HG03520 (cell line): ENCODE data around the gene CYP4F8.

Source experiments
- ATAC-seq: cut with Tn5 transposase; IDR thresholded peaks from one replicate; pipeline ENCODE4 v1.9.1; 2021; ENCODE audit warnings: mild to moderate bottlenecking, moderate library complexity; ENCODE audit not compliant: unreplicated experiment

Gene CYP4F8

DNA sequence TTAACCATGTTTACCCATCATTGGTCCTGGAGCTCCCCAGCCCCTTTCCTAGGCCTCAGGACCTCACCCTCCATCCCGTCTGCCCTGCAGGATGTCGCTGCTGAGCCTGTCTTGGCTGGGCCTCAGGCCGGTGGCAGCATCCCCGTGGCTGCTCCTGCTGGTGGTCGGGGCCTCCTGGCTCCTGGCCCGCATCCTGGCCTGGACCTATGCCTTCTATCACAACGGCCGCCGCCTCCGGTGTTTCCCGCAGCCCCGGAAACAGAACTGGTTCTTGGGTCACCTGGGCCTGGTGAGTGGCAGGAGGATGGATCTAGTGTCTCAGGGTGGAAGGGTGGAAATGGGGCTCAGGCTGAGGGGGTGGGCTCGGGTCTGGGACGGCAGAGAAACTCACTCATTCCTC is 508 bp downstream of the CYP4F8 start:
- no peak for ATAC-seq

DNA sequence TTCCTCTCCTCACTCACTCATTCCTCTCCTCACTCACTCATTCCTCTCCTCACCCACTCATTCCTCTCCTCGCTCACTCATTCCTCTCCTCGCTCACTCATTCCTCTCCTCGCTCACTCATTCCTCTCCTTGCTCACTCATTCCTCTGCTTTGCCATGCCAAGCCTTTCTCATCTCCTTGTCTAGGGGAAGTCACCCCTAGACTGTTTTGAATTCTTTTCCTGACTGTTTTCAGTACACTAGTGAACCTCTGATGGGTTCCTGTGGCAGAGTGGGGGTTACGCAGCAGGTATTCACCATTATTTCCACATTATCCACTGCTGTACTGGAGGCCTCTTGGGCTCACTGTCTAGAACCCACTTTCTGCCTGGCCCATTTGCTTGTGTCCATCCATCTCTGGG is 1.2 kb downstream of the CYP4F8 start:
- ATAC-seq: no peak

DNA sequence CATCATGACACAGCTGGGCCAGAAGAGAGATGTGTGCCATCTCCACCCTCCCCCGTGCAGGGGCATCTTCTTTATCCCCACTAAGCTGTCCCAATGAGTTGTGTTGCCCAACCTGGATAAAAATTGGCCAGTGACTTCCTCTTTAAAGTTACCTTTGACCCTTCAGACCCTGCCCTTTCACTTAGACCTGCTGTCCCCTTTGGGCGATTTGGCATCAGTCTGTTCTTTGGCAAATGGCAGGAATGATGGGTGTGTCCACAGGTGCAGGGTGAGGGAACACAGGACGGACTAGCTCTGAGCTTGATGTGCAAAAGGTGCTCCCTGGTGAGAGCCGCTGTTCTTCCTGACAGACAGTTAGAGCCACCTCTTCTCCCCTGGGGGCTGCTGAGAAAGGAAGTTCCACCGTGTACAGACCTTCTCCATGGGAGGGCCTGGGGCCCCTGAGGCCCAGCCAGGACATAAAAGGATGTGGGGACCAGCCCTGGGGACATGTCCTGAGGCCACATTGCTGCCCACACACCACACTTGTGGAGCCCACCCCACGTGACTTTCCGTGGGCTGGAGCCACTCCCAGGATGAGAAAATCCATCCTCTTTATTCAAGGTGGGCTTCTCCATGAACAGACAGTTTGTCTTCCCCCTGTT is 1.7 kb downstream of the CYP4F8 start:
- ATAC-seq: no peak

DNA sequence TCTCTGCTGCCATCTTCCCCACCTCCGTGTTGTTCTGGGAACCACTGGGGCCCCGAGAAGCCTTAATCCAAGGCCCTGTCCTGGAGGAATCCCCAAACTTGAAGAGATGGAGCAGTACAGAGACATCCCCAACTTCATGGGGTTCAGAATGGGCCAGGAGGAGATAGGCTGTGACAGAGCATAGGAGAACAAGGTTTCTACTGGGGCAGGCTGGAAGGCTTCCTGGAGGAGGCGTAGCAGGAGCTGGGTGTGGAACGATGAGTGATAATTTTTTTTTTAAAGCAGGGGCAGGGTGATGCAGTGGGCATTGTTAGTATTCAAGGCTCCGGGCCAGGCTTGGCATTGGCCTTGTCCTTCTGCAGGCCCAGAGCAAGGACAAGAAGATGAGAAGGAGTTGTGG is 3.3 kb downstream of the CYP4F8 start:
- no peak for ATAC-seq

DNA sequence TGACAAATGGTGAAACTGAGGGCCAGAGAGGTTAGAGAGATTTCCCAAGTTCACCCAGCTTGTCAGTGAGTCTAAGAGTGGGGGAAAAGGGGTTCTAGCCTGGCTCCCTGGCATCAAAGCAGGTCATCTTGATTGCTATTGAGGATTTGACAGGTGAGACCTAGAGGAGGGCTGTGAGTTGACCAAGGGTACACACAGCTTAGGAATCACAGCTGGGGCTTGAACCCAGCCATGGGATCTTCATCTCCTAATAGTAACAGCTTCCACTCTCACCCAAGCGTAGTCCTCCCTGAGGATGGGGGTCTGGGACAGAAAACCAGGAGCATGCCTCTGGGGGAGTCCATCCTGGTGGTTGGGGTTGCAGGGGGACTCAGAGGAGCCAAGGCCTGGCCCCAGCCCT is 6.8 kb downstream of the CYP4F8 start:
- ATAC-seq: no peak

DNA sequence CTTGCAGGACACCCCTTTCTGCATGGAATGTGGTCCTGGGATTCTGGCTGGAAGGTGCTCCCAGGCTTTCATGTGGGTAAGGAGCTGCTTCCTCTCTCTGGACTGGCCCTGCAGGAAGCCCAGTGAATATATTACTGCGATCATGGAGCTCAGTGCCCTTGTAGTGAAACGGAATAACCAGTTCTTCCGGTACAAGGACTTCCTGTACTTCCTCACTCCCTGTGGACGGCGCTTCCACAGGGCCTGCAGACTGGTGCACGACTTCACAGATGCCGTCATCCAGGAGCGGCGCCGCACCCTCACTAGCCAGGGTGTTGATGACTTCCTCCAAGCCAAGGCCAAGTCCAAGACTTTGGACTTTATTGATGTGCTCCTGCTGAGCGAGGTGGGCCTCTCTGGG is 8.0 kb downstream of the CYP4F8 start:
- no peak for ATAC-seq

DNA sequence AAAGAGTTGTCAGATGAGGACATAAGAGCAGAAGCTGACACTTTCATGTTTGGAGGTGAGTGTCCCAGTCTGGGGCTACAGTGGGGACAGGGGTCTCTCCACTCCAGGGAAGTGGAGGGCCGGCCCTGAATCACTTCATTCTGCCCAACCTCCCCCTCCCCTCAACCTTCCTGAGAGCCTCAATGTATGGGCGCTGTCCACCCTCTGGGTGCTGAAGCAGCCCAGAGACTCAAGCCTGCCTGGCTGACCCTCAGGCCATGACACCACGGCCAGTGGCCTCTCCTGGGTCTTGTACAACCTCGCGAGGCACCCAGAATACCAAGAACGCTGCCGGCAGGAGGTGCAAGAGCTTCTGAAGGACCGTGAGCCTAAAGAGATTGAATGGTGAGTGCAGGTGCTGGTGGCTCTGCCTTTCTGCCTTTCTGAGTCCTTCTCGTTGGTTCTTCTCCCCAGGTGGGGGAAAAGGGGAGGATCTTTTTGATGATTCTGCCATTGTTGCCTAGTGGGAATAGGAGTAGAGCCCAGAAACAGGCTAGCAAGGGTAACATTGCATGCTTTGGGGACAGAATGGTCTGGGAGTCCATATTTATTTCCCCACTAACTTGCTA is 8.8 kb downstream of the CYP4F8 start:
- ATAC-seq: no peak

DNA sequence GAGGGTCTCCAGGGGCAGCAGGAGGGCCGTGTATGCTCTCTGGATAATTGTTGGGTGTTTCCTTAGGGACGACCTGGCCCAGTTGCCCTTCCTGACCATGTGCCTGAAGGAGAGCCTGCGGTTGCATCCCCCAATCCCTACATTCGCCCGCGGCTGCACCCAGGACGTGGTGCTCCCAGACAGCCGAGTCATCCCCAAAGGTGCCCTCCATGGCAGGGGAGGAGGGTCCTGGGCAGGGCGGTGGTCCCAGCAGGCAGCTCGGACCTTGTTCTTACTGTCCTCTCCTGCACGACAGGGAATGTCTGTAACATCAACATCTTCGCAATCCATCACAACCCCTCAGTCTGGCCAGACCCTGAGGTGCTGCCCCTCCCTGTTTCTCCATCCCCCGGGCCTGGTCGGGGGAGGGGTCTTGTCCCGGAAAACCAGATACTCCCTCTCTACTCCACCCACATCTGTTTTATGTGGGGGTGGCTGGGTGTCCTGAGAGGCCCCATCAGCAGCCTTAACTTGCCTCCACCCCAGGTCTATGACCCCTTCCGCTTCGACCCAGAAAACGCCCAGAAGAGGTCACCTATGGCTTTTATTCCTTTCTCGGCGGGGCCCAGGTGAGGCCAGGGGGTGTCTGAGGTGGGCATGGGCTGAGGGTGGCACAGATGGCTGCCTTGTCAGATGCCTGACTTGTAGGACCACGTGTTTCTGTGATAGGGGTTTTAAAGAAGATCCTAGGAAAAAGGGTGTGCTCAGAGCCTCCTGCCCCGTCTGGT is 13.4 kb downstream of the CYP4F8 start:
- ATAC-seq: no peak

DNA sequence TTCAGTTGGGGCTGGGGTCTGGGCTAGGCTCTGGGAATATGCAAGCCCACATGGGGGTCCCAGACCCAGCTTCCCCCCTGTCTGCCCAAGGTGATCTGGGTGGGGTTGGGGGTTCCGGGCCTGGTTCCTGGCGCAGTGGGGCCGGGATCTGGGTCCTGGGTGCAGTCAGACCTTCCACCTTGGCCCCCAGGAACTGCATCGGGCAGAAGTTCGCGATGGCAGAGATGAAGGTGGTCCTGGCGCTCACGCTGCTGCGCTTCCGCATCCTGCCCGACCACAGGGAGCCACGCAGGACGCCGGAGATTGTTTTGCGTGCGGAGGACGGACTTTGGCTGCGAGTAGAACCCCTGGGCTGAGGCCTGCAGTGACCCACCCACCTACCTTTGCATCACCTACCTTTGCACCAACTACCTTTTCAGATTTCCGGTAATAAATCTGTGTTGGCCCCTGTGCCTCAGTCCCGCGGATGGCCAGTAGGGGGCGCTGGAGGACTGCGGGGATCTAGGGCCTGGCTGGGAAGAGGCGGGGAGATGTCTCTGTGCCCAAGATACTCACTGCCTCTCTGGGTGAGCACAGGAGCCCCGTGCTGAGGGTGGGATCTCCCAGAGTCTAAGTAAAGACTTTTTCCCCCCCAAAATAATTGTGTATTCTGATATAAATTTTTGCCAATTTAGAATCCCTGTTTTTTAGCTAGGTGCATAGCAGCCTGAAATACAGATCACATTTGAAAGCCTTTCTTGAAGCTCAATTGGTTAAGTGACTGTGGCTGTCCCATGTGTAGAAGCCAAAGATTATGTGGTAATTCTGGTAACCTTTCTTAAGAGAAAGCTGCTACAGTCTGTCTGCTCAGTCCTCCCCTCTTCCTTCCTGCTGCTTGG is 14.2 kb downstream of the CYP4F8 start:
- no peak for ATAC-seq

DNA sequence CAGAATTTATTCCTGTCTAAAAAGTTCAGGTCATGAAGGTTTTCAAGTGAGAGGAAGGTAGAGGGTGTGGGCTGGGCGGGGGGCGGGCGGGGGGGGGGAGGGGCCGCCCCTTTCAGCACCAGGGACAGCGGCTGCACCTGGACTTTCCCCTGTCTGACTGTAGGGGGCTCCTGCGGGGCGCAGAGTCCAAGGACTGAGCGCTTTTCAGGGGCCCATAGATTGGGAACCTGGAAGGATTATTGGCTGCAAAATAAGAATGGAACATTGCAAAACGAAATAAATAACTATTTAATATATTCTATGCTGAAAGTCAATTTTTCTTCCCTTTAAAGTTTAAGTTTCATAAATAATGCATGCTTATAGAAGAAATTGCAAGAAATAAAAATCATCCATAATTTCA is 16.8 kb downstream of the CYP4F8 start:
- ATAC-seq: no peak

DNA sequence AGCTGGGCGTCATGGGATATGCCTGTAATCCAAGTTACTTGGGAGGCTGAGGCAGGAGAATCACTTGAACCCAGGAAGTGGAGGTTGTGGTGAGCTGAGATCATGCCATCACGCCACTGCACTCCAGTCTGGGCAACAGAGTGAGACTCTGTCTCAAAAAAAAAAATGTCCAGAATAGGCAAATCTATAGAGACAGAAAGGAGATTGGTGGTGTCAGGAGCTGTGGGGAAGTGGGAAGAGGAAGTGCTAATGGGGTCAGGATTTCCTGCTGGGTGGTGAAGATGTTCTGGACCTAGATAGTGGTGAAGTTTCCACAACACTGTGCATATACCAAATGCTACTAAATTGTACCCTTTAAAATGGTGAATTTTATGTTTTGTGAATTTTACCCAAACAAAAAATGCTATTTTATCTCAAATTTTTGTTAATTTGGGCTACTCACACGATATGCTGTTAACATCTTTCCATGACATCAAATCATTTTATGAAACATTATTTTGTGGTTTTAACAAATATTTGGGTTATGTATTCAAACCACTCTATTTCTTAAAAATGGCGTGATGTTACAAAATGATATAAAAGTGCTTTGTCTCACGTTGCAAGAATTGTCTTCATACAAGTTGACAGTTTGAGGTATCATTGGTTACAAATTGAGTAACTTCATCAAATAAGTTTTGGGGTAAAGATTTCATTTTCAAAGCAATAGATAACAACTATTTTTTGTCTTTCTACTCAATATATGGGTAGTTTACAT is 18.2 kb downstream of the CYP4F8 start:
- no peak for ATAC-seq

DNA sequence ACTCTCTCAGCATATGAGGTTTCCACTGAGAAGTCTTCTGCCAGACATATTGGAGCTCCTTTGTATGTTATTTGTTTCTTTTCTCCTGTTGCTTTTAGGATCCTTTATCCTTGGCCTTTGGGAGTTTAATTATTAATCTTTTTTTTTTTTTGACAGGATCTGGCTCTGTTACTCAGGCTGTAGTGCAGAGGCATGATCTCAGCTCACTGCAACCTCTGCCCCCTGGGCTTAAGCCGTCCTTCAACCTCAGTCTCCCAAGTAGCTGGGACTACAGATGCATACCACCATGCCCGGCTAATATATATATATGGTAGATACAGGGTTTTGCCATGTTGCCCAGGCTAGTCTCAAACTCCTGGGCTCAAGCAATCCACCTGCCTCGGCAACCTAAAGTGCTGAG is 19.1 kb downstream of the CYP4F8 start:
- ATAC-seq: no peak

DNA sequence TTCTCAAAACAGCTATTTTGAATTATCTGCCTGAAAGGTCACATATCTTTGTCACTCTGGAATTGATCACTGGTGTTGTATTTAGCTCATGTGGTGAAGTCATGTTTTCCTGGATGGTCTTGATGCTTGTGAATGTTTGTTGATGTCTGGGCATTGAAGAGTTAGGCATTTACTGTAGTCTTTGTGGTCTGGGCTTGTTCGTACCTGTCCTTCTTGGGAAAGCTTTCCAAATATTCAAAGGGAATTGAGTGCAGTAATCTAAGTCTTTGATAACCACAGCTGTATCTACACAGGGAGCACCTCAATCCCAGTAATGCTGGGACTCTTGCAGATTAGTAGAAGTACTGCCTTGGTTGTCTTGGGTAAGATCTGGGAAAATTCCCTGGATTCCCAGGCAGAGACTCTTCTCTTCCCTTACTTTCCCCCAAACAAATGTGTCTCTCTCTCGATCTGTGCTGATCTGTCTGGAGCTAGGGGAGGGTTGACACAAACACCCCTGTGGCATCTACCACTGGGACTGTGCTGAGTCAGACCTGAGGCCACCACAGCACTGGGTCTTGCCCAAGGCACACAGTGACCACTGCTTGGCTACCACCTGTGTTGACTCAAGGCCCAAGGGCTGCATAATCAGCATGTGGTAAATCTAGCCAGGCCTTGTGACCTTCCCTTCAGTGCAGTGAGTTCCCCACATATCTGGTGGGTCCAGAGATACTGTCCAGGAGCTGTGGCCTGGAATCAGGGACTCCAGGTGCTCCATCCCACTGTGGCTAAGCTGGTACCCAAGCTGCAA is 20.2 kb downstream of the CYP4F8 start:
- no peak for ATAC-seq

DNA sequence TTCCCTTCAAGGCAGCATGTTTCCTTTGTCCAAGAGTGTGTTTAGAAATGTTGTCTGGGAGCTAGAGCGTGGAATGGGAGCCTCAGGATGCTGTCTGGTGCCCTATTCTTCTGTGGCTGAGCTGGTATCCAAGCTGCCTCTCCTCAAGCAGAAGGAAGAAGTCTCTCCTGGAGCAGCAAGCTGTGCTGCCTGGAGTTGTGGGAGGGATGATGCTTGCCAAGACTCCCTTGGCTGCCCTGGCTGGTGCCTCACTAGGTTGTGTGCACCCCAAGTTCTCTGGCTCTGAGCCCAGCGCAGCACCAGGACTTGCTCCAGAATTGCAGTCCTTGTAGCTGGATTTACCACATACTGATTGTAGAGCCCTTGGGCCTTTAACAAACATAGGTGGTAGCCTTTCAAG is 21.0 kb downstream of the CYP4F8 start:
- ATAC-seq: no peak

DNA sequence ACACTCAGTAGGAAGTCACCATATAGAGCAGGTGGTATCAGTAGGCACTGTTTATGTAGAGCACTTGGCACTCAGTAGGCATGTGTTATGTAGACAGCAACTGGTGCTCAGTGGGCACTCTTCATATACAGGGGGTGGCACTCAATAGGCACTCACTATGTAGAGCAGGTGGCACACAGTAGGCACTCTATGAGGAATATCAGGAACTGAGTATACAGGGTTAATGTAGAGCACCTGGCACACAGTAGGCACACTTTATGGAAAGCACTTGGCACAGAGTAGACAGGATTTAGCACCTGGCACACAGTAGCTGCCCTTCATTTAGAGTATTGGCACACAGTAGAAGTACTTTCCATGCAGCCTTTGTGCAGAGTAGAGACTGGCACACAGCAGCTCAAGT is 24.6 kb downstream of the CYP4F8 start:
- no peak for ATAC-seq

DNA sequence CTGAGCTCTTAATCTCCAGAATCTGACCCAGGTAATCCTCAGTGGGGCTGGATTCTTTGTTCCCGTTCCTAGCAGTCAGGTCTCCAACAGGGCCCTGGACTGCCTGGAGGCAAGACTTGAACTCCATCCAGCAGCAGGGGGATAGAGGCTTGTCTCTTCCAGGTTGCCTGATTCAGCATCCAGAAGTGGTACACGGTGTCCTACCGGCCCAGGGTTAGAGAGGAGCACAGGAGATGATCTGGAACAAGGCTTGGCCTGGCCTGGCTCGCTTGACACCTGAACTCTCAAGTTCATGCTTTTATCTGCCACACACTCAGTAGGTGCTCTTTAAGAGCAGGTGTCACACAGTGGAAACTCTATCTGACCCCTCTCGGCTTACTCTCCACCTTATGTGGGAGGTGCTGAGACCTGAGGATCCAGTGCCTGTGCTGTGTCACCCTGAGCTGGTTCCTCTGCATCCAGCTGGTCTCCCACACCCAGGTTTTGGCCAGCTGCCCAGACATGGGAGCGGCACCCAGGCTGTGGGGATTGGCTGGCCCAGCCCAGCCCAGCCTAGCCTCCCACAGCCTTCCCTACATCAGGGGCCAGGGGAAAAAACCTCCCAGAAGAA is 25.4 kb downstream of the CYP4F8 start, which contains the start of gene CYP4F3:
Gene CYP4F3 (plus strand): TSS at position 604 of the 610 bp plus-strand sequence. CDS start 519 bp downstream, outside the sequence.
- no peak for ATAC-seq

DNA sequence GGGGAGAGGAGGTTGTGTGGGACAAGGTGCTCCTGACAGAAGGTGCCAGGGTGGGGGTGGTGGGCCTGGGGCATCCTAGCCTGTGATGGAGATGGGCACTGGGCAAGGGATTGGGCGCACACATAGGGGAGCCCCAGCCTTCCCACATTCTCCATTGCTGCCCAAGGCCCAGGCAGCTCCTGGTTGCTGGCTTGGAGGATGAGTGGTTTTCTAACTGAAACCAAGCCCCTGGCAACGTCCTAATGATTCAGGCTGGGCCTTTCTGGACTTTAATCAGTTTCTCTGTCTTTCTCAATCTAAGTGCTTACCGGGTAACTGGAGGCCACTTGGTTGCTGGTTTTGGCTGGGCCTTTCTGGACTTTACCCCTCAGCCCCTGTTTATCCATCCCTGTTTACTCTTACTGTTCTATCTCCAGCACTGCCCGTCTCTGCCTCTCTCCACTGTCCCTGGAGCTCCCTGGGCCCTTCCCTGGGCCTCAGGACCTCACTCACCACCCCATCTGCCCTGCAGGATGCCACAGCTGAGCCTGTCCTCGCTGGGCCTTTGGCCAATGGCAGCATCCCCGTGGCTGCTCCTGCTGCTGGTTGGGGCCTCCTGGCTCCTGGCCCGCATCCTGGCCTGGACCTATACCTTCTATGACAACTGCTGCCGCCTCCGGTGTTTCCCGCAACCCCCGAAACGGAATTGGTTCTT is 26.0 kb downstream of the CYP4F8 start:
- ATAC-seq: no peak

DNA sequence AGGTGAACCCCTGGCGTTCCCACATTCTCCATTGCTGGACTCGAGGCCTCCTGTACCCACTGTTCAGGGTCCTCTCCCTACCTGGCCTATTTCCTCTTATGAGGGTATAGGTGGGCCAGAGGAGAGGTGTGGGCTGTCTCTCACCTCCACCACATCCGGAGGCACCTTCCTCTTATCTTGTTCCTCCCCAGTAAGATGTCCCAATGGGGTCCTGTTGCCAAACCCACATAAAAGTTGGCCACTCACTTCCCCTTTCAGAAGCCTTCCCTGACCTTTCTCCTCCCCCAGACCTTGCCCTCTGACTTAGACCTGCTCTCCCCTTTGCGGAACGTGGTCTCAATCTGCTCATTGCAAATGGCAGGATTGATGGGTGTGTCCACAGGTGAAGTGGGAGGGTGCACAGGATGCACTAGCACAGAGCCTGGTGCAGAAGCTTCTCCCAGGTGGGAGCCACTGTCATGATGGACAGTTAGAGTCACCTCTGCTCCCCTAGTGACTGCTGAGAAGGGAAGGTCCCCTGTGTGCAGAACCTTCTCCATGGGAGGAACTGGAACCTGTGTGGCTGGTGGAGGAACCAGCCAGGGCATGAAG is 27.0 kb downstream of the CYP4F8 start:
- no peak for ATAC-seq
